GM10847 (cell line): ENCODE data around the gene SURF4.

Source experiments
- POLR2A ChIP-seq: IDR thresholded peaks from 2 replicates; pipeline ENCODE4 v1.6.1; 2011; ENCODE audit not compliant: insufficient read length; ENCODE audit errors: extremely low read depth

The SURF4 gene

DNA sequence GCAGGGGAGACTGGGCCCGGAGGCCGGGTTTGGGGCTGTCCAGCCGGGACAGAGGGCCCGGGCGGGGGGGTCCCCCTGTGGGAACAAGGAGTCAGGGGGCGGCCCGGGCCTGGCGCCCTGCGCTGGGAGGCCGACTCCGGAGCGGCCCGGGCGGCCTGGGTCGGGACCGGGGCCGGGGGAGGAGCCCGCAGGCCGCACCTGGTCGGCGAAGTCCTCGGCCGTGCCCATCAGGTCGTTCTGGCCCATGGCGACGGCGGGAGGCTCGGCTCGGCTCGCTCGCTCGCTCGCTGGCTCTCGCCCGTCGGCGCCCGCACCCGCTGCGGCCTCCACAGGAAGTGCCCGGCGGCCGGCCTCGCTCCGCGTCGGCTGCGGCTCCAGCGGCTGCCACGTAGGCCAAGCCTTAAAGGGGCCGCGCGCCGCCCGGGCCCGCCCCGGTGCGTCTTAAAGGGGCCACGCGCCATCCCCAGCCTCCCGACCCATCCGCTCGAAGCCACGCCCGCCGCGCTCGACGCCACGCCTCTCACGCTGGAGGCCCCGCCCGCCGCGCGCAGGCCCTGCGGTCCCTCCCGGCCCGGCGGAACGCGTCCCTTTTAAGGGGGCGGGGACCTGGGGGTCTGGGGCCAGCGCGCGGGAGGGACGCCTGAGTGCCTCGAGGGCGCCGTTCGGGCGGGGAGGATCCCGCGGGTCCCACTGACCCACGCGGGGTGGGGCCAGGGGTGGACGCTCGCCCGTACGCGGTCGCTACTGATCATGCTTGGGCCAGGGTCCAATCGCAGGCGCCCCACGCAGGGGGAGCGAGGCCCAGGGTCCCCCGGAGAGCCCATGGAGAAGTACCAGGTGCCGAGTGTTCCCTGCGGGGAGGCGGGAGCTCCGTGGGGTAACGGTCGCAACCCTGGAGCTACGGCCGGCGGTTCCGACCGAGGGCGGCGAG lies at the start of gene SURF4, which contains the start of gene STKLD1:
Gene SURF4 (minus strand): TSS at position 337 of the 931 bp plus-strand sequence. CDS start 91 bp downstream, at position 246.
Gene STKLD1 (plus strand): TSS at position 643 of the 931 bp plus-strand sequence. CDS start 108 bp downstream, at position 751.
- TF ChIP-seq POLR2A: peak; percentile 87

DNA sequence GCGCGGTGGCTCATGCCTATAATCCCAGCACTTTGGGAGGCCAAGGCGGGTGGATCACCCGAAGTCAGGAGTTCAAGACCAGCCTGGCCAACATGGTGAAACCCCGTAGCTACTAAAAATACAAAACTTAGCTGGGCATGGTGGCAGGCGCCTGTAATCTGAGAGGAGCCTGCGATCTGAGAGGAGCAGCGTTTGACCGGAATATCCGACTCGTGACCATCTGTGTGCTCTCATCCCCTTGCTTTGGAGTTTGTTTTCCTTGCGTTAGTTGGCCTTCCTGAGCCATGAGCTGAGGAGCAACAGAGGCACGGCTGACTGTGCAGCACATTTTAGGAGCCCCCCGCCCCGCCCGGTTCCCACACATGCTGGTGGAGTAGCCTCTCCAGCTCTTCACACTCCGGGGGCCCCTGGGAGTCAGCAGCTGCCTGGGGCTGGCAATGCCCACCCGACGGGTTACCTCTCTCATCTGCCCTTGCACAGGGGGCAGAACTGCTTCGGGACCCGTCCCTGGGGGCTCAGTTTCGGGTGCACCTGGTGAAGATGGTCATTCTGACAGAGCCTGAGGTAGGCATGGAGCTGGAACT lies 49.3 kb upstream of the SURF4 start:
- TF ChIP-seq POLR2A: no peak

DNA sequence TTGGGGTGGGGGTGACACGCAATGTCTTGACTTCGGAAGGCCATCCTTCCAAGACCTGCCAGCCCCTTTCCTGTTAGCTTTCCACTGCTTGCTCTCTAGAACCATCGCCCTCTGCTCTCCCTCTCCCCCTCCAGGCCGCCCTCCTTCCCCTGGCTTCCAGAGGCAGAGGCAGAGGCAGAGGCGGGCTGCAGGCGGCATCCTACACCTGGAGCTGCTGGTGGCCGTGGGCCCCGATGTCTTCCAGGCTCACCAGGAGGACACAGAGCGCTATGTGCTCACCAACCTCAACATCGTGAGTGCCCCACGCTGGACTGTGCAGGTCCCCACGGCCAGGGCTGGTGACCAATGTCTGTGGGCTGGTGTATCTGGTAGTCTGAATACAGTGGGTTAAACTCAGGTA lies 48.3 kb upstream of the SURF4 start:
- TF ChIP-seq POLR2A: no peak

DNA sequence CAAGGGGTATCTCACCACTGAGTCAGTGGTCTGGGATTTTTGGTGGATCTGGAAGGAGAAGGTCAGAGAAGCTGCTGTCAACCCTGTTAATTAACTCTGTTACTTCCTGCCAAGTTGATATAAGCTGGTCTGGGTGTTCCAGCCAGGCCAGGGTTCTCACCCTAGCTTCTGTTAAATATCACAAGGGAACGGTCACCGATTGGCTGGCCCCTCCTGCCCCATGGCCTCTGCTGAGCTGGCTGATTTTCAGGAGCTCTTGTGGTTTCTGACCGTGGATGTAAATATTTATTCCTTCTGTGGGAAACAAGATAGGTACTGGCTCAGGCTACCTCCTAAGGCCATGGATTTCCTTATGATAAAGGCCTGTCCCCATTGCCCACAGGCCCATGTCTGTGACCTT lies 47.4 kb upstream of the SURF4 start:
- no peak for TF ChIP-seq POLR2A

DNA sequence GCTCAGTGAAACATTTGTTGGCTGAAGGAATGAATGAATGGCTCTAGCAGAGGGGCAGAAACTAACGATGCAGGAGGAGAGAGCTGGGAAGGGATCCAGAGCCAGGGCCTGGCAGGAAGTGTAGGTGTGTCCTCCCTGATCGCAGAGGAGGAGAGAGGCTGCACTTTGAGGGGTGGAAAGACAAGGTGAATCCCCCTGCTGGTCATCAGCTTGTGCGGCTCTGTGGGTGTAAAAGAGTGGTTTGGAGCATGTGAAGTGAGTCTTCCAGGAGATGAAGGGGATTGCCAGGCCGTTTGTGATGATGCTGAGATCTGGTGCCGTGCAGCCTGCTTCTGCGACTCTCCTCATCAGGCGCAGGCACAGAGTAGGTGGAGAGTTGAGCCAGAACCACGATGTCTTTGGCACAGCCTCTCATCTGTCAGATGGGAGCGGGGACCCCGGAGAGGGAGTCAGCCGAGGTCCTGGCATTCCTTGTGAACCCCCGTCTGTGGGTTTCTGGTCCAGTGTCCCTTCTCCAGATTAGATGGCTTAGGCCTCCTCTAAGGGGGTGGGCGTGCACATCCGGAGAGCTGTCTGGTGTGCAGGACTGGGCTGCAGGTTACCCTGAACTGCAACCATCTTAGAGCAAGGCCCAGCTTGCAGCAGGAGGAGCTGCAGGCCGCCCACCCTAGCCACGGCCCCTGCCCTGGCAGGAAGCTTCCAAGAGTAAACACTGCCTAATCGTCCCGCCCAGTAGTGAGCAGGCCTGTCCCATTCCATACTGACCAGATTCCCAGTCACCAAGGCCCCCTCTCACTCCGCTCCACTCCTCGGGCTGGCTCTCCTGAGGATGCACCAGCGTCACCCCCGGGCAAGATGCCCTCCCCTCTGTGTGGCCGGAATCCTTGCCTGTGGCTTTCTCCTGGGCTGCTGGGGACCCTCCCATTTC lies 46.0 kb upstream of the SURF4 start, which contains the start of gene ADAMTS13:
Gene ADAMTS13 (plus strand): TSS at position 753 of the 928 bp plus-strand sequence. CDS start 77 bp downstream, at position 830.
- TF ChIP-seq POLR2A: no peak

DNA sequence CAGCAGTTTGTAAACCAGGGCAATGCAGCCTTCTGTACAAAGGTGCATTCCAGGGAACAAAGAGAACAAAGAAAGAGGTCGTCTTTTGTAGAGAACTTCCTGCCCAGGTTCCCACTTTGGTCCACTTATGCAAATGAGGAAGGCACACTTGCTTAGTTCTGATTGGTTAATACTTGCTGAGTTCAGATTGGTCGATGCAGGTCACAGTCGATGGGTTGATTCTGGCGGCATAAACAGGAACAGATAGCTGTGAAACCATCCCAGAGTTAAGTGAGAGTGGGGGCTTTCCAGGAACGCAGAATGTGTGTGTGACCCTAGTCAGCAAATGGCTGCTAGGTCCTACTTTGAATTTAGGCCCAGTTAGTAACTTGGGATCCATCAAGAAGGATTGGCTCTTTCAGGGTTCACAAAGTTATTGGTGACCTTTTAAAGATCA lies 44.5 kb upstream of the SURF4 start:
- TF ChIP-seq POLR2A: no peak

DNA sequence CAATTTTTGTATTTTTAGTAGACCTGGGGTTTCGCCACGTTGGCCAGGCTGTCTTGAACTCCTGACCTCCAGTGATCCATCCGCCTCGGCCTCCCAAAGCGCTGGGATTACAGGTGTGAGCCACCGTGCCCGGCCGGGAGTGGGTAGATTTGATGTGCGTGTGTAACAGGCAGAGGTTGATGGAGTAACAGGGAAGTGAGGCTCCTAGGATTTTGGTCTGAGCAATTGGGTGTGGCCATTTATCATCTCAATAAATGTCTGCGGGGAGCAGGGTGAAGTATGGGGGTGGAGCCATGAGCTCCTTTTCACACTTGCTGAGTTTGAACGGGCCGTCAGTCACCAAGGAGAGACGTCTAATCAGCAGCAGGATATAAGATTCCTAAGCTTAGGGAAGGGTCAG lies 43.1 kb upstream of the SURF4 start:
- no peak for TF ChIP-seq POLR2A

DNA sequence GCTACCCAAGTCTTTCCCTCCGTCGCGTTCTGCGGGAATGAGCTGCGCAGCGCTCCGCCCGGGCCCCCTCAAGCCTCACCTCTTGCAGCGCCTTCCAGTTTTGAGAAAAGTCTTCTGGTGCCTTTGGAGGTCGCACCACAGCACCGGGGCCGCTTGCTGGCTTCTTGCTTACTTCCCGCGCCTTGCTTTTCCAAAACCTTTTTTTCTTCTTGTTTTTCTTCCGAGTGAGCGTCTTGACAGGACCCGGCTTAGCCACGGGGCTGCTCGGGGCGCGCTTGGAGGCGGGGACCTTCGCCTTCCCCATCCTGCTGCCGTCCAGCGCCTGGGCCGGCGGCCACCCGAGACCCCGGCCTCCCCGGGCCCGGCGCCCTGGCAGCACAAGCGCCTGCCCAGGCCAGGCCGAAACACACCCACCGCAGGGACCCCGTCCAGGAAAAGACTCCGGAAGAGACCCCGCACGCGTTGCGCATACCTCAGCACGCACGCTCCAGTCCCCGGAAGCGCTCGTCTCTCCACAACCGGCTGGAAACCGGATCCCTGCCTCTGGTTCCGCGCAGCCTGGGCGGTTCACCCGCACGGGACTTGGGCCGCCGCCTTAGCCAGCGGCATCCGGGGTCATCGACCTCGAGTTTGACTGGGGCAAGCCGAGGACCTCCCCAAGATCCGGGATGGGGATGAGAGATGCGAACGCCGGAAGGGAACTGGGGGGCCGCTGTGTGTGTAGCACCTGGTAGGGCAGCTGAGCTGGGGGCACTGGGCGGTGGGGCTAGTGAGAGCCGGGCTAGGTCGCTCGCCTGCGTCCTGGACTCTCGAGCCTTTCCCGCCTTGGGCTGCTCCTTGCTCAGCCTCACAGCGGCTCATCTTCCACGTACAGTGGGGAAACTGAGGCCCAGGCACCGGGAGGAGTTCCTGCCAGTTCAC lies 41.9 kb upstream of the SURF4 start, which contains the start of gene REXO4:
Gene REXO4 (minus strand): TSS at position 470 of the 921 bp plus-strand sequence. CDS start 166 bp downstream, at position 304.
- TF ChIP-seq POLR2A: peak; percentile 48

DNA sequence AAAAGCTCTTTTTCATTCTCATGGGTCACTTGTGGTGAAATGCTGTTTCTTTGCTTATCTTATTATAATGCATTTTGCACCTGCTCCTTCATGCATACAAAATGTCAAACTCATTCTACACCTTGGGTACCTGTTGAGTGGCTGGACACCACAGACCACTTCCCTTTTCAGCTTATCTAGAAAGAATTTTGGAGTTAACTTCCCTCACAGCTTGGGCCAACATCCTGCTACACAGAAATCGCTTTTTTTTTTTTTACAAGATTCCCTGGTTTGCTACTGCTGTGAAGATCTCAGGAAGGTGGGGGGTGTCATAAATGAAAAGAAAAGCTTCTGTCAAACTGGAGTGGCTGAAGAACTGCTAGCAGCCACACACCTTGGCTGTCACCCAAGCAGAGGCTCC lies 39.3 kb upstream of the SURF4 start:
- TF ChIP-seq POLR2A: no peak

DNA sequence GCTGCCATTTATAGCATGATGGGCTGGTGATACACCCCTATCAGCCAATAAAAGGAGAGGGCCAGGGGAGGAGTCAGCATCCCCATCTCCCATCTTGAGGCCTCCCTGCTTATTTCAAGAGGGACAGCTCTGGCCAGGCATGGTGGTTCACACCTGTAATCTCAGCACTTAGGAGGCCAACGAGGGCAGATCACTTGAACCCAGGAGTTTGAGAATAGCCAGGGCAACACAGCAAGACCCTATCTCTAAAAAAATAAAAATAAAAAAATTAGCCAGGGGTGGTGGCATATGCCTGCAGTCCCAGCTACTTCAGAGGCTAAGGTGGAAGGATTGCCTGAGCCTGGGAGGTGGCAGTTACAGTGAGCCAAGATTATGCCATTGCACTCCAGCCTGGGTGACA lies 32.2 kb upstream of the SURF4 start:
- TF ChIP-seq POLR2A: no peak

DNA sequence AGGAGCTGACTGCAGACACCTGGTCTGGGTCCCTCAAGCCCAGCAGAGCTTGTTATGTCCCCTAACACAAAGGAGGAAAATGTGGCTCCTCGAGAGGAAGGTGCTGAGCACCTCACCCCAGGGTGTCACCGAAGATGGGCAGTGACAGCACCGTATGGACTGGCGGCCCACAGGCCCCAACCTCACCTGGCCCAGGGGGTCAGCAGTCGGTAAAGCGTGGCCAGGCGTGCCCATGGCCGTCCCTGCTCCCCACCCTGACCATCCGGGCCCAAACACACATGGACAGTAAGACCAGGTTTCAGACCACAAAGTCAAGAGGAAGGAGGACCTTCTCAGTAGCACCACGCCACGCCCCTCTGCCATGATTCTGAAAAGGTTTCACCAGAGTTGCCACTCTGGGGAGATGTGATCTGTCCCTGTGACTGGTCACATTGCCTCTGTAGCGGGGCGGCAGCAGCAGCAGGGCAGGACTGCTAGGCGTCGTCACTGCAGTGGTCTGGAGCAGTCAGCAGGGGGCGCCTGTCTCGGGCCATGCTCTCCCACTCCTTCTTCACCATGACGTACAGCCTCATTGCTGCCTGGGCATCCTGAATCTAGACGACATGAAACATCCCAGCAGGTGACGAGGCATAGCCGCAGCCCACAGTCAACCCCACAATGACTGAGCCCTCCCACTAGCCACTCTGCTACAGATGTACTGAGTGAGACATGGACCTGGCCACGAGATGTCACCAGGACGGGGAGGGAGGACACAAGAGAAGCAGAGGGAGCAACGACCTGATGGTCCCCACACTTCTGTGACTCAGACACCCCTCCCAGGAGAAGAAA lies 30.8 kb upstream of the SURF4 start:
- no peak for TF ChIP-seq POLR2A

DNA sequence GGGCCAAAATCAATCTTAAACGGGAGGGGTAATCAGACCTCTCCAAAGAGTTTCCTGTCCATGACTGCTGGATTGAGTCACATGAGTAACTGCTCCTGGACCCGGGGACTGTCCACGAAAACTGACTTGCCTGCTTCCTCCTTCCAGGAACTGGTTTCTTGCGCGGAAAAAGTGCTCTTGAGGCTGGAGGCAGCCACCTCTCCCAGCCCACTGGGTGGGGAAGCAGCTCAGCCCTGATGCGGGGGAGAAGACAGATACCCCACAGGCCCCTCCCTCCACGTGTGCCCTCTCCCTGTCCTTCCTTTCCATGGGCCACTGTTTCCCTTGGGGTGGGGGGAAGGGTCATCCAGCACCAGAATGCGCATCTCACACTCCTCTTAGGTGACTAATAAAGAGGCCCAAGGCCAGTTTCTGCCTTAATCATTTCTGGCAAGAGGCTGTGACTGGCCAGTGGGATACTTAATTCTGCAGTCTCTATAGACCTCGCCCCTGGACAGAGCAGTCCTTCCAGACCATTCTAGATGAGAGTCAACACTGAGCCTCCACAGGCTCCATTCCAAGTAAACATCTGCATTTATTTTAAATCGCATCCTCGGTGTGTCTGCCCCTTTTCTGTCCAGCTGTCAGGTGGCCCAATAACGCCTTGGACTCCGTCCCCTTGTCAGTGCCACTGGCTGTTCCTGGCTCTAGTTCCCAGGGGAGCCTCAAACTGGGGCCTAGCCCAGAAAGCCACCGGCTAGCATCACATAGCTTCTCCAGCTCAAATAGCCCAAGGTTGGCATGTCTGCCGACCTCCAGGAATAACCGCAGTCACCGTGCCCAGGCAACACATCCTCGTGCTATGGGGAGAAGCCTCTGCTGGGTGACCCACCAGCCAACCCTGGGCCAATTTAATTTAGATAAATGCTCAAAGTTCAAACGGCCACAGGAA lies 29.9 kb upstream of the SURF4 start:
- TF ChIP-seq POLR2A: no peak
